Upper lobe of right lung (tissue), 1 donor: ENCODE results near the gene F11. TPM values are rescaled to one million over a fixed set of nuclear protein-coding genes. Genes with fewer than 3 reads are reported as not detected.

Source experiments
- ATAC-seq: fragments of 200-7000 bp; cut with Tn5 transposase; one replicate; pipeline ENCODE4 v1.9.1; 2020; ENCODE audit warnings: mild to moderate bottlenecking, moderate library complexity
- DNase-seq: peaks from one replicate; pipeline ENCODE4 v3.0.0-alpha.2; 2020
- H3K27ac ChIP-seq: fragments of 200-600 bp; one replicate; pipeline ENCODE4 v1.8.0; 2022
- H3K27me3 ChIP-seq: fragments of 200-600 bp; one replicate; pipeline ENCODE4 v1.8.0; 2022; ENCODE audit warnings: mild to moderate bottlenecking
- H3K36me3 ChIP-seq: fragments of 200-600 bp; one replicate; pipeline ENCODE4 v1.8.0; 2022
- H3K4me1 ChIP-seq: fragments of 200-600 bp; one replicate; pipeline ENCODE4 v1.8.0; 2022
- H3K4me3 ChIP-seq: fragments of 200-600 bp; one replicate; pipeline ENCODE4 v1.8.0; 2022; ENCODE audit warnings: mild to moderate bottlenecking
- H3K9me3 ChIP-seq: fragments of 200-600 bp; one replicate; pipeline ENCODE4 v1.8.0; 2022
- CTCF ChIP-seq: fragments of 200-600 bp; IDR thresholded peaks from one replicate; pipeline ENCODE4 v1.8.0; 2022; ENCODE audit warnings: antibody characterized with exemption
- intact Hi-C: fragments of 100-400 bp; cut with DNase I; formaldehyde crosslinking; loops from one replicate; pipeline ENCODE4 v1.11.0; 2022
- total RNA-seq: library from RNA; stranded (reverse); fragmentation: NEBNext Ultra II Directional; extraction: Animal tissue kit (Norgen Biotek cat#: 25700); gene quantifications from one replicate; pipeline ENCODE4 v1.2.1, GENCODE V29; 2021
- donor health status: DM: no; HTN: yes; CAD: no; lungs with severe emphysema.

F11 gene
- total RNA-seq, 1 donor from 2014 or later, result 24.7 TPM

GRCh38 chr4:186335793-186336192 is 69.8 kb downstream of the F11 start:
- Histone ChIP-seq H3K27ac (no peak overlapping the region), H3K27me3 (no peaks in the 10 kb centered on the region), H3K36me3 (no peaks in the 10 kb centered on the region), H3K4me1 (no peaks in the 10 kb centered on the region), H3K9me3 (peaks cover 13% of the 10 kb centered on the region), H3K4me3 (no peak overlapping the region)
- ATAC-seq (no peak), DNase-seq (no peak)
- intact Hi-C loops, result no loop called here
- TF ChIP-seq CTCF, result no peak

Other genes with a start within 250 kb of the F11 start
- 28.5 TPM for gene TLR3, start 197.0 kb upstream of the F11 start, total RNA-seq
- gene FAM149A, start 161.5 kb upstream of the F11 start, total RNA-seq, result 16.4 TPM
- 35.4 TPM for gene CYP4V2, start 74.6 kb upstream of the F11 start, total RNA-seq
- 1.5 TPM for gene KLKB1, start 38.7 kb upstream of the F11 start, total RNA-seq